GM18511 (cell line): ENCODE results near the gene VIPR2.
"Not testable (repeated sequence)": the region's sequence is repeated elsewhere in the genome, so short reads cannot be mapped to it uniquely, and the experiment has no call there.

Source experiments
- ATAC-seq: cut with Tn5 transposase; IDR thresholded peaks from one replicate; pipeline ENCODE4 v1.9.1; 2021; ENCODE audit warnings: mild to moderate bottlenecking, moderate library complexity; ENCODE audit not compliant: unreplicated experiment

Gene VIPR2

GRCh38 chr7:158996214-158997109, 148.2 kb downstream of the VIPR2 start:
- ATAC-seq, result no peak

GRCh38 chr7:158995514-158995913, 149.2 kb downstream of the VIPR2 start:
- ATAC-seq, result no peak

GRCh38 chr7:158994687-158995086, 150.0 kb downstream of the VIPR2 start:
- ATAC-seq, result no peak

- ATAC-seq, result no peak
Observed at GRCh38 chr7:158993591-158993990, 151.1 kb downstream of the VIPR2 start.

GRCh38 chr7:158992759-158993158, 151.9 kb downstream of the VIPR2 start:
- no peak for ATAC-seq

- ATAC-seq, result no peak
Observed at GRCh38 chr7:158991824-158992621, 152.6 kb downstream of the VIPR2 start.

- no peak for ATAC-seq
Observed at GRCh38 chr7:158988996-158989395, 155.7 kb downstream of the VIPR2 start.

GRCh38 chr7:158988302-158988862, 156.3 kb downstream of the VIPR2 start:
- ATAC-seq, result no peak

- no peak for ATAC-seq
Observed at GRCh38 chr7:158987691-158988090, 157.0 kb downstream of the VIPR2 start.

- ATAC-seq, result no peak
Observed at GRCh38 chr7:158985583-158985982, 159.1 kb downstream of the VIPR2 start.

- not testable (repeated sequence) for ATAC-seq
Observed at GRCh38 chr7:158984007-158984406, 160.7 kb downstream of the VIPR2 start.

- ATAC-seq, result not testable (repeated sequence)
Observed at GRCh38 chr7:158982080-158982479, 162.6 kb downstream of the VIPR2 start.

GRCh38 chr7:158979635-158980351, 164.9 kb downstream of the VIPR2 start:
- ATAC-seq, result no peak

- ATAC-seq, result no peak
Observed at GRCh38 chr7:158979023-158979529, 165.6 kb downstream of the VIPR2 start.
